CD8-positive, alpha-beta memory T cell (primary cell): ENCODE results near the gene OSER1. TPM values are rescaled to one million over a fixed set of nuclear protein-coding genes. Genes with fewer than 3 reads are reported as not detected.

Experiments used
- CTCF ChIA-PET: fragments of 350-600 bp; sonication (Branson Sonifier 250); formaldehyde crosslinking; loops from one replicate; lab custom pipeline; 2021; ENCODE audit warnings: antibody characterized with exemption; lab: Charles Lee
- POLR2A ChIA-PET: fragments of 350-600 bp; sonication (Branson Sonifier 250); formaldehyde crosslinking; loops from one replicate; lab custom pipeline; 2021; ENCODE audit warnings: antibody characterized with exemption; lab: Charles Lee
- DNase-seq, 5 donors: peaks; one replicate each; pipeline versions ENCODE4 v3.0.0 to v3.0.0-alpha.2; 2020 to 2022; ENCODE audit warnings: mixed read lengths in 1 of 5
- H3K27ac ChIP-seq: one replicate; pipeline ENCODE4 v1.7.0; 2013; ENCODE audit warnings: low read depth, mild to moderate bottlenecking, low read length, moderate library complexity
- H3K27me3 ChIP-seq: 2 replicates; pipeline ENCODE4 v1.7.0; 2013; ENCODE audit warnings: low read length, mild to moderate bottlenecking; ENCODE audit not compliant: insufficient read depth, poor library complexity, severe bottlenecking
- H3K36me3 ChIP-seq: 2 replicates; pipeline ENCODE4 v1.7.0; 2013; ENCODE audit warnings: mild to moderate bottlenecking, low read length, moderate library complexity; ENCODE audit not compliant: insufficient read depth
- H3K4me1 ChIP-seq: 2 replicates; pipeline ENCODE4 v1.7.0; 2013; ENCODE audit warnings: mild to moderate bottlenecking, low read length, moderate library complexity; ENCODE audit not compliant: insufficient read depth
- H3K4me3 ChIP-seq: 2 replicates; pipeline ENCODE4 v1.7.0; 2013; ENCODE audit warnings: mild to moderate bottlenecking, low read length
- H3K9me3 ChIP-seq: 2 replicates; pipeline ENCODE4 v1.7.0; 2013; ENCODE audit warnings: mild to moderate bottlenecking, low read length
- H3K27ac Mint-ChIP-seq, 8 donors: one replicate each; pipeline ENCODE4 v1.8.0; 2020 to 2021; ENCODE audit warnings: mixed read lengths in 8 of 8, mild to moderate bottlenecking in 6 of 8, inconsistent platforms in 3 of 8, moderate library complexity in 3 of 8
- H3K27me3 Mint-ChIP-seq, 2 donors: one replicate each; pipeline ENCODE4 v1.8.0; 2020 to 2021; ENCODE audit warnings: mixed read lengths in 2 of 2, mild to moderate bottlenecking in 1 of 2, moderate library complexity in 1 of 2
- H3K36me3 Mint-ChIP-seq, 3 donors: one replicate each; pipeline ENCODE4 v1.8.0; 2020 to 2021; ENCODE audit warnings: mixed read lengths in 3 of 3, inconsistent platforms in 1 of 3, mild to moderate bottlenecking in 1 of 3
- H3K4me1 Mint-ChIP-seq, 3 donors: one replicate each; pipeline ENCODE4 v1.8.0; 2020 to 2021; ENCODE audit warnings: mixed read lengths in 3 of 3, inconsistent platforms in 1 of 3, mild to moderate bottlenecking in 1 of 3
- H3K4me3 Mint-ChIP-seq, 7 donors: one replicate each; pipeline ENCODE4 v1.8.0; 2020 to 2021; ENCODE audit warnings: mixed read lengths in 7 of 7, mild to moderate bottlenecking in 6 of 7, moderate library complexity in 4 of 7, inconsistent platforms in 2 of 7
- H3K9me3 Mint-ChIP-seq, 5 donors: one replicate each; pipeline ENCODE4 v1.8.0; 2020 to 2022; ENCODE audit warnings: mixed read lengths in 5 of 5, mild to moderate bottlenecking in 3 of 5, moderate library complexity in 2 of 5, inconsistent platforms in 1 of 5
- polyA plus RNA-seq: library from polyadenylated mRNA; unstranded; fragments of 300-500 nt; fragmentation: Illumina TruSeq; gene quantifications from one replicate; pipeline ENCODE4 v1.2.3, GENCODE V29; 2021
- total RNA-seq, 2 experiments: library from RNA; stranded (reverse); gene quantifications; one replicate each; pipeline ENCODE4 v1.2.3, GENCODE V29; 2021

OSER1 gene
- total and polyA plus RNA-seq, 3 experiments from 2014 or later, result 24.8 to 35.1 (median 25.7) TPM

DNA sequence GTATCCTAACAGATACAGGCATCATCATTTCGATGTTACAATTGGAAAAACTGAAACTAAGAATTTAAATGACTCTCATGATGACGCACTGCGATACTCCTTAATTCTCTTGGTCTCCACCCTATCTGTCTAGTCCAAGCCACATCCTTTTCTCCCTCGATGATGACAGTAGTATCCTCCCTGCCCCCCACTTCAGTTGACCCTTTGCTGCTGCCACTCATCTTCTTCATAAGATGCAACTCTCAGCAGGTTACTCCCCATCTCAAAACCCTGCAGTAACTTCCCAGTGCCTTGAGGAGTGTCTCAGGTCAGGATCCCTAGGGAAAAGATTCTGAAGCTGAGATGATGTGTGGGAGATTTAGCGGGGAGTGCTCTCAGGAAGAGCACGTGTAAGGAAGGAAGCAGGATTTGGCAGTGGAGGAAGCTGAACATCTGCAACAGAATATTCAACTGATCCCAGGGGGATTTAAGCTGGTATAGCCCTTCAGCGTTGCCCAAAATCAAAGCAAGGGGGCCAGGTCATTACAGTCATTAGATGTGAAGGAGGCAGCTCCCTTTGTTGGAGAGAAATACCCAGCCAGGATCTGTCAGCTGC, 39.7 kb downstream of the OSER1 start:
- DNase-seq, result no peak
- Mint-ChIP-seq H3K4me1 (no peaks in the 10 kb centered on the region), H3K36me3 (peaks cover 0 to 4% (median 1%) of the 10 kb centered on the region in 3 donors), H3K4me3 (no peak overlapping the region), H3K9me3 (peaks cover 0 to 5% (median 3%) of the 10 kb centered on the region in 5 donors), H3K27ac (no peak overlapping the region), H3K27me3 (peaks cover 20 to 69% of the 10 kb centered on the region in 2 donors)
- no peaks in the 10 kb centered on the region for H3K36me3 ChIP-seq
- no peak overlapping the region for H3K27ac ChIP-seq
- H3K9me3 ChIP-seq, result no peaks in the 10 kb centered on the region
- H3K27me3 ChIP-seq, result no peaks in the 10 kb centered on the region
- ChIA-PET POLR2A (no interaction called here), CTCF (no interaction called here)
- no peak overlapping the region for H3K4me3 ChIP-seq
- H3K4me1 ChIP-seq, result no peaks in the 10 kb centered on the region

DNA sequence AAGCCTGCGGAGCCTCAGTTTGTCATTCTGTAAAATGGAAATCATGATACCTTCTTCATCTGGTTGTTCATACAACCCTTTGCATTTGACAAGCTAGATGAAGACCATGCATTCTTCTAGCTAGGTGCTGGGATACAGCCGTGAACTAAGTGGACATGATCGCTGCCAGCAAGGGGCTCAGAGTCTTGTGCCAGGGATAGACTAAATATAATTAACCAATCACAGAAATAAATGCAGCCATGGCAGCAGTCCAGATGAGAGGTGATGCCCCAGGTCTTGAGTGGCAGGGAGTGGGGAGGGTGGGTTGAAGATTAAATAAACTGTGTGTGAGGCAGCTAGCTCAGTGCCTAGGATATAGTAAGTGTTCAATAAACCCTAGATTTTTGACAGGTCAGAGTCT, 42.8 kb downstream of the OSER1 start:
- H3K4me3 Mint-ChIP-seq, result no peak overlapping the region
- H3K4me1 Mint-ChIP-seq, result no peaks in the 10 kb centered on the region
- H3K27ac ChIP-seq, result no peak overlapping the region
- DNase-seq, result no peak
- H3K9me3 ChIP-seq, result no peaks in the 10 kb centered on the region
- no peaks in the 10 kb centered on the region for H3K36me3 ChIP-seq
- no peak overlapping the region for H3K4me3 ChIP-seq
- no peaks in the 10 kb centered on the region for H3K4me1 ChIP-seq
- H3K27me3 ChIP-seq, result no peaks in the 10 kb centered on the region
- no peak overlapping the region for H3K27ac Mint-ChIP-seq
- CTCF ChIA-PET, result no interaction called here
- H3K27me3 Mint-ChIP-seq, result peaks cover 39 to 69% of the 10 kb centered on the region in 2 donors
- H3K36me3 Mint-ChIP-seq, result peaks cover 0 to 4% (median 1%) of the 10 kb centered on the region in 3 donors
- POLR2A ChIA-PET, result interaction anchor here (0.6 kb wide), 1 partner anchor 8 kb away, joined by 3 read pairs; no protein-coding TSS in a partner anchor
- peaks cover 0 to 7% (median 3%) of the 10 kb centered on the region in 5 donors for H3K9me3 Mint-ChIP-seq

DNA sequence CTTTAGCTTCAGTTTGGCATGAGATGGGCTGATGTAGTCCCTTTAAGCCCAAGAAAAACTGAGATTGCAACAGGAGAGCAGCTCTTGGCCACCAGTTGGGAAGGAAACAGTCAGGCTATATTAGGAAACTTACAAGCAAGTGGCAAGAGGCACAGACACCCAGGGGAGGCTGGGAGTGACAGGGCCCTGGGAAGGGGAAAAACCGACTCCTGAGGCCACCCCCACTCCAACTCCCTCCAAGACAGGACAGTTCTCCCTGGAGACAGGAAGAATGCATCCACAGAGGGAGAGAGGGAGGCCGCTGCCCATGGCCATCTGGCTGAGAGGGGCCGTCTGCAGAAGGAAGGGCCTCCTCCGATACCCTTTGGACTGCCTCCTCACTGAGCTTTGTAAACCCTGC, 44.1 kb downstream of the OSER1 start:
- H3K27ac Mint-ChIP-seq, result no peak overlapping the region
- H3K36me3 Mint-ChIP-seq, result peaks cover 0 to 4% (median 1%) of the 10 kb centered on the region in 3 donors
- Histone ChIP-seq H3K4me1 (no peaks in the 10 kb centered on the region), H3K4me3 (no peak overlapping the region), H3K9me3 (no peaks in the 10 kb centered on the region), H3K36me3 (no peaks in the 10 kb centered on the region), H3K27ac (no peak overlapping the region), H3K27me3 (no peaks in the 10 kb centered on the region)
- H3K4me1 Mint-ChIP-seq, result no peaks in the 10 kb centered on the region
- no peak for DNase-seq
- H3K4me3 Mint-ChIP-seq, result no peak overlapping the region
- POLR2A ChIA-PET, result no interaction called here
- H3K27me3 Mint-ChIP-seq, result peaks cover 39 to 73% of the 10 kb centered on the region in 2 donors
- peaks cover 0 to 7% (median 3%) of the 10 kb centered on the region in 5 donors for H3K9me3 Mint-ChIP-seq
- CTCF ChIA-PET, result interaction anchor here (2.0 kb wide), 1 partner anchor 23 kb away, joined by 4 read pairs; no protein-coding TSS in a partner anchor

DNA sequence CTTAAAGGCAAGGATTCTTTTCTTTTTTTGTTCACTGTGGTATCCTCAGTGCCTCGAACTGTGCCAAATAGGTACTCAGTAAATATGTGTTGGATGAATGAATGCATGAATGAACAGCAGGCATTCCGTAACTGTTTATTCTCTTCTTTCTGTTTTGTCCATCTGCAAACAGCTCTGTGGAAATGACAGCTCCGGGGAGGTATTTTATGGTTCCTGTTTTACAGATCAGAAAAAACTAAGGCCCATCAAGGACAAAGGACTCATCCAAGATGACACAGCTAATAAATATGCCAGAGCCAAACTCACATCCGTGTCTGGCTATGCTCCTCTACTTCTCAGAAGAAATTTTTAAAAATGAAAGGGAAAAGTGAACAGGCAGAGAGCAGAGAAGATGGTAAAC, 44.6 kb downstream of the OSER1 start:
- Mint-ChIP-seq H3K36me3 (peaks cover 0 to 4% (median 1%) of the 10 kb centered on the region in 3 donors), H3K9me3 (peaks cover 0 to 7% (median 3%) of the 10 kb centered on the region in 5 donors), H3K27me3 (peaks cover 39 to 72% of the 10 kb centered on the region in 2 donors), H3K4me1 (no peaks in the 10 kb centered on the region), H3K4me3 (no peak overlapping the region), H3K27ac (no peak overlapping the region)
- H3K4me3 ChIP-seq, result no peak overlapping the region
- ChIA-PET POLR2A (no interaction called here), CTCF (interaction anchor here (2.0 kb wide), 1 partner anchor 24 kb away, joined by 4 read pairs; no protein-coding TSS in a partner anchor)
- no peaks in the 10 kb centered on the region for H3K4me1 ChIP-seq
- no peak for DNase-seq
- H3K27ac ChIP-seq, result no peak overlapping the region
- no peaks in the 10 kb centered on the region for H3K36me3 ChIP-seq
- H3K27me3 ChIP-seq, result no peaks in the 10 kb centered on the region
- no peaks in the 10 kb centered on the region for H3K9me3 ChIP-seq

DNA sequence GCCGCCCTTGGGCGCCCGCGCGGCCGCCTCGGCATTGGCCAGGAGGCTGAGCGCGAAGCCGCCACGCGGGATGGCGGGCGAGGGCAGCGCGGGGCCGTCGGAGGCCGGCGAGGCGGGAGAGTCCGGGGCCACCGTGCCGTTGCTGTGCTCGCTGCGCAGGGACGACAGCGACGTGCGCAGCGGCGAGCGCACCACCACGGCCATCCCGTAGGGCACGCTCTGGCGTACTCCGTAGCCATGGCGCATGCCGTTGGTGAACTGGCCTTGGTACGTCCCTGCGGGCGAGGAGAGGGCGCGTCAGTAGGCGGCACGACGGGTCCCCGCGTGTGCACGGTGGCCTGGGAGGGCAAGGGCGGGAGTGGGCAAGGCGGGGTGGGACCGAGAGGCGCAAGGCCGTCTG, 50.4 kb downstream of the OSER1 start:
- no peak overlapping the region for H3K4me3 Mint-ChIP-seq
- POLR2A ChIA-PET, result no interaction called here
- no peak overlapping the region for H3K4me3 ChIP-seq
- H3K36me3 ChIP-seq, result no peaks in the 10 kb centered on the region
- CTCF ChIA-PET, result no interaction called here
- H3K27me3 Mint-ChIP-seq, result peaks cover 28 to 57% of the 10 kb centered on the region in 2 donors
- H3K27me3 ChIP-seq, result no peaks in the 10 kb centered on the region
- H3K27ac ChIP-seq, result no peak overlapping the region
- no peaks in the 10 kb centered on the region for H3K9me3 ChIP-seq
- H3K36me3 Mint-ChIP-seq, result no peaks in the 10 kb centered on the region
- no peak overlapping the region for H3K27ac Mint-ChIP-seq
- no peak for DNase-seq
- H3K4me1 ChIP-seq, result no peaks in the 10 kb centered on the region
- no peaks in the 10 kb centered on the region for H3K4me1 Mint-ChIP-seq
- peaks cover 0 to 2% (median 0%) of the 10 kb centered on the region in 5 donors for H3K9me3 Mint-ChIP-seq

DNA sequence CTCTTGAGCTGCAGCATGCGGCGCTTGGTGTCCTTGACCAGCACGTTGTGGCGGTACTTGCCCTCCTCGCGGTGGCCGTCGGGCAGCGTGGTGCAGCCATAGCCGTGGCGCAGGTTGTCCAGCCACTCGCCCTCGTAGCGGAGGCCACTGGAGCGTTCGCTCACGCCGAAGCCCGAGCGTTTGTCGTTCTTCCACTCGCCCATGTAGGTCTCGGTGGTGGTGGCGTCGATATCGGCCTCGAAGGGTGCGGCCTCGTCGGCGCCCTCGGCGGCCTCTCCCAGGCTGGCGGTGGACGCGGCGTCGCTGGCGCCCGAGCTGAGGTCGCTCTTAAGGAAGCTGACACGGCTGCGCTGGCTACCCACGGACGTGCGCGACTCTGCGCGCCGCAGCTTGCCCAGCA, 50.9 kb downstream of the OSER1 start:
- no peaks in the 10 kb centered on the region for H3K4me1 ChIP-seq
- ChIA-PET POLR2A (no interaction called here), CTCF (no interaction called here)
- no peak overlapping the region for H3K27ac ChIP-seq
- no peaks in the 10 kb centered on the region for H3K9me3 ChIP-seq
- DNase-seq, result no peak
- H3K27me3 ChIP-seq, result no peaks in the 10 kb centered on the region
- H3K27me3 Mint-ChIP-seq, result peaks cover 30 to 57% of the 10 kb centered on the region in 2 donors
- H3K36me3 Mint-ChIP-seq, result no peaks in the 10 kb centered on the region
- H3K4me1 Mint-ChIP-seq, result no peaks in the 10 kb centered on the region
- no peaks in the 10 kb centered on the region for H3K36me3 ChIP-seq
- no peak overlapping the region for H3K4me3 Mint-ChIP-seq
- no peak overlapping the region for H3K27ac Mint-ChIP-seq
- peaks cover 0 to 2% (median 0%) of the 10 kb centered on the region in 5 donors for H3K9me3 Mint-ChIP-seq
- H3K4me3 ChIP-seq, result no peak overlapping the region

DNA sequence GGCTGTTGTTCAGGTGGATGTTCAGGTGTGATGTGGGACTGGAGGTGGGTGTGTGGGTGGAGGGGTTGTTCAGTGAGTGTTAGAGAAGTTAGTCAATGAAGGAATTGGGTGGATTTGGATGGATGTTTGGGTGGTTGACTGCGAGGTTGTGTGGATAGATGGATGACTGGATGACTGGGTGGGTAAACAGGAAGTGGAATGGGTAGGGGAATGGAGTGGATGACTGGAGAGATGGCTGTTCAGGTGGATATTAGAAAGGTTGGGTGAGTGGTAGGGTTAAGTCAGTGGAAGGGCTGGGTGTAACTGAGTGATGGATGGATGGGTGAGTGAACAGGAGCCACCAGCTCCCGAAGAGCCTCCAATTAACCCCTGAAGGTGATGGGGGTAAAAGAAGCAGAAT, 51.4 kb downstream of the OSER1 start:
- H3K27me3 ChIP-seq, result no peaks in the 10 kb centered on the region
- Mint-ChIP-seq H3K36me3 (no peaks in the 10 kb centered on the region), H3K27ac (no peak overlapping the region), H3K4me3 (no peak overlapping the region), H3K9me3 (no peaks in the 10 kb centered on the region), H3K4me1 (no peaks in the 10 kb centered on the region), H3K27me3 (peaks cover 26 to 53% of the 10 kb centered on the region in 2 donors)
- H3K36me3 ChIP-seq, result no peaks in the 10 kb centered on the region
- H3K27ac ChIP-seq, result no peak overlapping the region
- ChIA-PET CTCF (no interaction called here), POLR2A (no interaction called here)
- DNase-seq, result no peak
- no peak overlapping the region for H3K4me3 ChIP-seq
- H3K9me3 ChIP-seq, result no peaks in the 10 kb centered on the region
- peaks cover 4% of the 10 kb centered on the region for H3K4me1 ChIP-seq

DNA sequence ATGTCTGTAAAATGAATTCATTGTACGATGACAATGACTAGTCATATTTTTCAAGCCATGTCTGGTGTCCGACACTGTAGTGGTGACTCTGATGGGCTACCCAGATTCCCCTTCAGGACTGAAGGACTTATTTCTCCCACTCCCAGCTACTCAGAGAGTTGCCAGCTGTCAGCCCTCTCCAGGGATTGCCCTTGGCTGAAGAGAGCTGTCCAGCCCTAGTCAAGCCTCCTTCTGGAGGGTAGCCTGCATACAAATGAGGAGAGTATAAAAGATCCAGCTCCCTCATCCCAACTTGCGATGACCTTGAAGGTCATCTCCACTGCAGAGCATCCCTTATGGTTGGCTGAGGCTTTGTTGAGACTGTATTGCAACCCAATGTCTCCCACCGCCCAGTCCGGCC, 53.5 kb downstream of the OSER1 start:
- Mint-ChIP-seq H3K9me3 (no peaks in the 10 kb centered on the region), H3K27me3 (peaks cover 11 to 36% of the 10 kb centered on the region in 2 donors), H3K27ac (no peak overlapping the region), H3K36me3 (no peaks in the 10 kb centered on the region), H3K4me1 (peaks cover 7 to 14% (median 11%) of the 10 kb centered on the region in 3 donors), H3K4me3 (no peak overlapping the region)
- POLR2A ChIA-PET, result no interaction called here
- Histone ChIP-seq H3K27me3 (no peaks in the 10 kb centered on the region), H3K27ac (no peak overlapping the region), H3K9me3 (no peaks in the 10 kb centered on the region), H3K36me3 (no peaks in the 10 kb centered on the region), H3K4me3 (no peak overlapping the region), H3K4me1 (peaks cover 16% of the 10 kb centered on the region)
- CTCF ChIA-PET, result no interaction called here
- DNase-seq, result no peak
